ENCODE data around the gene ANGPTL4.
"Not testable (repeated sequence)": the region's sequence is repeated elsewhere in the genome, so short reads cannot be mapped to it uniquely, and the experiment has no call there.

ANGPTL4 gene, protein sequence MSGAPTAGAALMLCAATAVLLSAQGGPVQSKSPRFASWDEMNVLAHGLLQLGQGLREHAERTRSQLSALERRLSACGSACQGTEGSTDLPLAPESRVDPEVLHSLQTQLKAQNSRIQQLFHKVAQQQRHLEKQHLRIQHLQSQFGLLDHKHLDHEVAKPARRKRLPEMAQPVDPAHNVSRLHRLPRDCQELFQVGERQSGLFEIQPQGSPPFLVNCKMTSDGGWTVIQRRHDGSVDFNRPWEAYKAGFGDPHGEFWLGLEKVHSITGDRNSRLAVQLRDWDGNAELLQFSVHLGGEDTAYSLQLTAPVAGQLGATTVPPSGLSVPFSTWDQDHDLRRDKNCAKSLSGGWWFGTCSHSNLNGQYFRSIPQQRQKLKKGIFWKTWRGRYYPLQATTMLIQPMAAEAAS

GRCh38 chr19:8363803-8364771, at the start of gene ANGPTL4:
Gene ANGPTL4 (plus strand): TSS chr19:8364155. CDS start chr19:8364322, 167 bp downstream.
- no peak for DNase-seq (ENCODE audit: low read depth, low spot score)

- DNase-seq (ENCODE audit: low read depth, low spot score) = not testable (repeated sequence)
These were observed 48.8 kb upstream of the ANGPTL4 start for GRCh38 chr19:8314981-8315640.

GRCh38 chr19:8316351-8317125, 47.4 kb upstream of the ANGPTL4 start:
- no peak for DNase-seq (ENCODE audit: low read depth, low spot score)

DNA sequence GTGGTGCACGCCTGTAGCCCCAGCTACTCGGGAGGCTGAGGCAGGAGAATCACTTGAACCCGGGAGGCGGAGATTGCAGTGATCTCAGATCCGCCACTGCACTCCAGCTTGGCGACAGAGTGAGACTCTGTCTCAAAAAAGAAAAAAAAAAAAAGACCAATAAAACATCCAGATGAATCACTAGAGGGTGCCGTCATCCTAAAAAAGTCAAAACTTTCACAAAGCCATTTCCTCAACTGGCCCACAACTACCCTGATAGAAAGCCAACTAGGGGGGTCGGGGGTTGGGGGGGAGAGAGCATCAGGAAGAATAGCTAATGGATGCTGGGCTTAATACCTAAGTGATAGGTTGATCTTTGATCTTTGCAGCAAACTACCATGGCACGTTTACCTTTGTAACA, 45.1 kb upstream of the ANGPTL4 start:
- DNase-seq (ENCODE audit: low read depth, low spot score) = not testable (repeated sequence)

GRCh38 chr19:8319807-8320520, 44.0 kb upstream of the ANGPTL4 start:
- no peak for DNase-seq (ENCODE audit: low read depth, low spot score)

DNA sequence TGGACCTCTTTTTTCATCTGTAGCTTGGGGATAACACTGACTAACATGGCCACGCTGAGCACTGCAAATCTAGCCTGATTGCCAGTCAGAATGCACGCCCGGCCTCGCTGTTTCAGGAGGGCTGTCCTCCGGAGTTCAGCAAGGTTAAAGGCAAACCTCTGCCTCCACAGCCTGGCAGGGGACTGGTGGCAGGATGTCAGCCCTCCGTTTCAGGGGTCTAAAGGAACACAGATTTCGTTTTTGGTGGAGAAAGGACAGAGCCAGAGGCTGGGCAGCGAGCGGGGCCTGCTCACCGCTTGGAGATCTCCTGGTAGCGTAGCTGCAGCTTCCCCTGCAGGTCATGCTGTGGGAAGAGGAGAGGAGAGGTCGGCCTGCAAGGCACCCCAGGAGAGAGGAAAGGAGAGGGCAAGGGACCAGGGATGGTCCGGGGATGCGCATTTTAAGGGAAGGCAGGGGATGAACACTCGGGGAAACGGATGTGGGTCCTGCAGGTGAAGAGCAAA, 43.3 kb upstream of the ANGPTL4 start:
- no peak for DNase-seq (ENCODE audit: low read depth, low spot score)

GRCh38 chr19:8321067-8321985, 42.6 kb upstream of the ANGPTL4 start, which contains the start of the genes NDUFA7 and RPS28:
Gene NDUFA7 (minus strand): TSS chr19:8321375. CDS start chr19:8321358, 17 bp downstream.
Gene RPS28 (plus strand): TSS chr19:8321496. CDS start chr19:8321531, 35 bp downstream.
- no peak for DNase-seq (ENCODE audit: low read depth, low spot score)

DNA sequence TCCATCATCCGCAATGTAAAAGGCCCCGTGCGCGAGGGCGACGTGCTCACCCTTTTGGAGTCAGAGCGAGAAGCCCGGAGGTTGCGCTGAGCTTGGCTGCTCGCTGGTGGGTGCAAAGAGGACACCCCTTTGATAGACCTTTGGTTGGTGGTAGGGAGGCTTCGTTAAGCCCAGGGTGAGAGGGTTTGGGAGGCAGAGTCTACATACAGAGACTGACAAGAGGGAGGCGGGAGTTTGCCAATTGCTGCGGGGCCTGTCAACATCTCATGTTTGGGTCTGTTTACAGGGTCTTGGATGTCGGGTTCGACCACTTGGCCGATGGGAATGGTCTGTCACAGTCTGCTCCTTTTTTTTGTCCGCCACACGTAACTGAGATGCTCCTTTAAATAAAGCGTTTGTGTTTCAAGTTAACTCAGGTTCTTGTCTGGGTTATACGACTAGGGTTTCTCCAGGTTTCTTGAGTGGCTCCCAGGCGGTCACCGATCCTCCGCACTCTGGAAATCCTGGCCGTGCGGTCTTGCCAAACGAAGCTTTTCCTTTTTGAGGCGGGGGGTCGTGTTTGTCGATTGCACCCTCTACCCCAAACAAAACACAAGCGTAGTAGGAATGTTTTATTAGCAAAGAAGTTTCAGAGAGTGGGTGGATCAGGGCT, 41.8 kb upstream of the ANGPTL4 start:
- DNase-seq (ENCODE audit: low read depth, low spot score) = no peak

DNA sequence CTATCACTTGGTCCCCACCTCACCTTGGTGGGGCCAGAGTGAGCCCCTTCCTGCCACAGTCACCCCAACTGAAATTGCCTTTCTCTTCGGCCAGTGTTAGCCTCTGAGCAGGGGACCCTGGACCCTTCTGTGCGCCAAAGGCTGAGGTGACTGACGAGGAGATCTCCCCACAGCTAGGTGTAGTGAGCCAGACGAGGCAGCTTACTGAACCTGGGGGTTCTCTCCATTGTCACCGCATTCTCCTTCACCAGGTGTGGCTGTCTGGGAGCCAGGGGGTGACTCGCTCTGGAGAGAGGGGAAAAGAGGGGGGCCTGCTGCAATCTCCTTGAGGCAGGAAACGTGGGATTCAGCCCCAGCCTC, 41.3 kb upstream of the ANGPTL4 start:
- DNase-seq (ENCODE audit: low read depth, low spot score) = no peak

DNA sequence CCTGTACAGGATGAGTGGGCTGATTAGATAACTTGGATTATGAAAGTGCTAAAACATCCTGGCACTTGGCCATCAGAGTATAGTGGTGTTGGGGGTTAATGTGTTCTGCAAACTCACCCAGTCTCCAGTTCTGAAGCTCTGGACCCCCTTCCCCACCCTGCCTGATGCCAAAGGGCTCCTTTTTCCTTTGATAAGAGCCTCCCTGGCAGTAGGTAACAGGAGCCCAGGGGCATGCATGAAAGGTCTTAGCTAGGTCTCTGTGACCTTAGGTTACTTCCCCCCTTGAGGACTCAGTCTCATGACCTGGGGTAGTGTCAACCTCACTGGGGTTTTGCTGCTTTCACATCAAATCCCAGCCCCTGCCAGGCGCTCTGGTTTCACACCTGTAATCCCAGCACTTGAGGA, 40.2 kb upstream of the ANGPTL4 start:
- no peak for DNase-seq (ENCODE audit: low read depth, low spot score)

DNA sequence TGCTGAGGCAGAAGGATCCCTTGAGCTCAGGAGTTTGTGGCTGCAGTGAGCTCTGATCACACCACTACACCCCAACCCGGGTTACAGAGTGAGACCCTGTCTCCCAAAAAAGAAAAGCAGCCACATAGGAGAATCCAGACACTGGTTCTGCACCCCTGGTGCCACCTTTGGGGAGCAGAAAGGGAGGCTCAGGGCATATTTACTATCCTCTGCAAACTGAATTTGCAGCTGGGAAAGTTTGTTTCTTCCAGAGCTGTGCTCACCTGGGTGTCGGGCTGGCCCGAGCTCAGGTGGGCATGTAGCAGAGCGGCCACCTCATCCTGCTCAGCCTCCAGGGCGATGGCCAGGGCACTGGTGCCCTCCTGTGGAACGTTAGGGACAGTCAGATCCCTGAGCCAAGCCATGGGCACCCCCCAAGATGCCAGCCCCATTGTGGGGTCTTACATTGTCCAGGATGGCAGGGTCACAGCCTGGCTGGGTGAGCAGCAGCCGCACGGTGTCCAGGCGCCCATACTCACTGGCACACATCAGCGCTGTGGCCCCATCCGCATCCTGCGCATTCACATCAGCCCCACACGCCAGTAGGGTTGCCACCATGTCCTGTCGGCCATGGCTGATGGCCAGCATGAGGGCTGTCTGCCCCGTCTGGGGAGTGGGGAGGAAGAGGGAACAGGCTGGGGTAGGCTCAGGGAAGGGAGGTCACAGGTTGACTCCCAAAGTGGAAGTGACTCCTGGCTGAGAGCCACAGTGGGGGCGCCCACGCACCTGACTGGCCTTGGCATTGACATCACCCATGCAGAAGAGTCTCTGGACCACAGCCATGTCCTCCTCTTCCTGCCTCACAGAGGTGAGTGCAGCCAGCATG, 39.5 kb upstream of the ANGPTL4 start:
- DNase-seq (ENCODE audit: low read depth, low spot score) = no peak

DNA sequence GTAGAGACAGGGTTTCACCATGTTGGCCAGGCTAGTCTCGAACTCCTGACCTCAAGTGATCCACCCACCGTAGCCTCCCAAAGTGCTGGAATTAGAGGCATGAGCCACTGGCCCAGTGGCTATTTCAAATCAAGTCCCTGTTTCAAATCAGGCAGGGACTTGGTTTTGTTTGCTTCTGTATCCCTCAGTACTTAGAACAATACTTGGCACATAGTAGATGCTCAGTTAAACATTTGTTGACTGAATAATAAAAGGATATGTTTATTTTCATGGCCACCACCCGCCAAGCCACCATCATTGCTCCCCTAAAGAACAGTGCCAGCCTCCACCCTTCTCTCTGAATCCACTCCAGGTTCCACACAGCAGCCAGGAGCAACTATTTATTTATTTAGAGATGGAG, 38.5 kb upstream of the ANGPTL4 start:
- no peak for DNase-seq (ENCODE audit: low read depth, low spot score)

DNA sequence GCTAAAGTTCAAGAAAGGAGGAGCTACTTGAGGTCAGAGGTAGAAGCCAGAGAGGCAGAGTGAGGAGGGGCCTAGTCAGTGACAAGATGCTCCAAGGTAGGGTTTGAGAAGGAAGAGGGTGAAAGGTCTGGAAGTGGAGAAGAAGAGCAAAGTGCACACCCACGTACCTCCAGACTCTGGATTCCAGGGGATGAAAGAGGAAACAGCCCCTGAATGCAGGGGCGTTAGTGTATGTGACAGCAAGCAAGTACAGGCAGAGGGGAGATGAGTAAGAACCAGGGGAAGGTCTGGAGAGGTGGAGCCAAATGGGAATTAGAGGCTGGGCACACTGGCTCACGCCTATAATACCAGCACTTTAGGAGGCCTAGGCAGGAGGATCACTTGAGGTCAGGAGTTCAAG, 34.0 kb upstream of the ANGPTL4 start:
- DNase-seq (ENCODE audit: low read depth, low spot score) = no peak

- DNase-seq (ENCODE audit: low read depth, low spot score) = no peak
These were observed 32.6 kb upstream of the ANGPTL4 start for GRCh38 chr19:8331263-8331845.

GRCh38 chr19:8332976-8333766, 30.8 kb upstream of the ANGPTL4 start:
- DNase-seq (ENCODE audit: low read depth, low spot score) = no peak

DNA sequence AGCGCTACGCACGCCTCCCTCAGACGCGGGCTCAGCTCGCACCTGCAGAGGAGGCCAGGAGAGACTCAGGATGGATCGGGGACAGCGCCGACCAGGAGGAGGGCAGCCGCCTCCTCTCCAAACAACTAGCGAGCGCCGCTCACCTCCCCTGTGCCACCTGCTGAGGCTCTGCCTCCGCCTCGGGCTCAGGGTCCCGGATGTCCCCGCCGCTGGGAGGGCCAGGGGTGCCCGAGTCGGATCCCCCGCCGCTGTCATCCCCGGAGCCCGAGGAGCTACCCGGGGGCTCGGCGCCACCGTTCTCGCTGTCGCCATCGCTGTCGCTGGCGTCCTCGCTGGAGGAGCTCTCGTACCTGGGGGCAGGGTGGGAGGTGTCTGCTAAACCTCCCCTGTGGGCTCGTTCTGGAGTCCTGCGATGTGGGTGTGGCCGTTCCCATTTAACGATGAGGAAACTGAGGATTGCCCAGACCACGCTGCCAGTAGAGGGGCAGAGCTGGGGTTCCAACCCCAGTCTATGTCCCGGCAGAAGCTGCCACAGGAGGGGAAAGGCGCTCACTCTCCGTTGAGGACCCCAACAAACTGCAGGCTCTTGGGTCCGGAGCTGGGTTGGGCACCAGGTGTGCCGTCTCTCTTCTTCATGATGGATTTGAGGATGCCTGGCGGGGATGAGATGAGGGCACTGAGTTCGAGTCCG, 30.0 kb upstream of the ANGPTL4 start:
- DNase-seq (ENCODE audit: low read depth, low spot score) = no peak
